Measurements from ENCODE around the gene CCDC106. TPM values are rescaled to one million over a fixed set of nuclear protein-coding genes. Genes with fewer than 3 reads are reported as not detected.

Gene CCDC106
- total and polyA plus RNA-seq, 2 of the 4 experiments (the other 2 are of a cell fraction): 2.3 to 13.6 TPM

- ATAC-seq (ENCODE audit: low read depth) (no peak), DNase-seq (no peak)
- no peak overlapping the region for H2BK5ac ChIP-seq (ENCODE audit: low read depth, low read length, poor library complexity, severe bottlenecking)
- H4K8ac ChIP-seq (ENCODE audit: low read depth in 2 of 2, low read length in 2 of 2): no peak overlapping the region
- no peak overlapping the region for H3K4me2 ChIP-seq (ENCODE audit: low read depth, low read length)
- POLR2A ChIA-PET (ENCODE audit: unreplicated experiment): no interaction called here
- no peak overlapping the region for H4K91ac ChIP-seq (ENCODE audit: insufficient read depth, low read depth, low read length)
- H3K79me1 ChIP-seq (ENCODE audit: low read depth in 1 of 2, low read length in 2 of 2): peaks cover 22 to 57% of the 10 kb centered on the region in 2 experiments
- no peak overlapping the region for H3K56ac ChIP-seq (ENCODE audit: extremely low read depth, insufficient read depth, low read length)
- TF ChIP-seq SMC3 (IDR thresholded peaks at IDR 0.05; ENCODE audit: low read depth, low read length): no peak
- no peak for TF ChIP-seq MAZ (IDR thresholded peaks at IDR 0.05; ENCODE audit: borderline replicate concordance, low read depth, low read length)
- TF ChIP-seq NFE2L2 (IDR thresholded peaks at IDR 0.05; ENCODE audit: low read depth, low read length): no peak
- TF ChIP-seq CHD1 (IDR thresholded peaks at IDR 0.05; ENCODE audit: low read depth, low read length): no peak
- TF ChIP-seq USF2 (IDR thresholded peaks at IDR 0.05; ENCODE audit: low read depth, low read length): no peak
- TF ChIP-seq CTCF (conservative IDR thresholded peaks at IDR 0.05; ENCODE audit: low read depth, low read length): no peak
- no peak for TF ChIP-seq RAD21 (IDR thresholded peaks at IDR 0.05; ENCODE audit: low read length)
- no peak overlapping the region for H2BK120ac ChIP-seq (ENCODE audit: low read depth, low read length)
- no peak overlapping the region for H4K5ac ChIP-seq (ENCODE audit: low read depth, low read length)
- intact Hi-C loops (cut with micrococcal nuclease) (no loop called here), in situ Hi-C loops (cut with MboI; ENCODE audit: low sequenced_read_pairs) (loop anchor here (25.0 kb wide), 2 partner anchors 1209 to 1534 kb away; partner anchors contain the start of genes CDC42EP5, CNOT3 and LENG9), dilution Hi-C loops (cut with HindIII; ENCODE audit: low sequenced_read_pairs, unreplicated experiment) (no loop called here)
- no peak overlapping the region for H2AK5ac ChIP-seq (ENCODE audit: low read depth, low read length)
- 0 out of 2 replicates have a peak, but pooled peaks cover 2% of the 10 kb centered on the region for H3K4me1 ChIP-seq (ENCODE audit: control insufficient read depth, insufficient read depth, low read length)
- H3K23ac ChIP-seq (ENCODE audit: low read depth, low read length): no peak overlapping the region
- no peak overlapping the region for H2AFZ ChIP-seq (replicated peaks; ENCODE audit: low read length, poor library complexity)
- peaks cover 71% of the 10 kb centered on the region for H4K20me1 ChIP-seq (ENCODE audit: insufficient read depth, low read length)
- no peak overlapping the region for H2BK20ac ChIP-seq (ENCODE audit: low read depth, low read length)
- CTCF ChIA-PET: interaction anchor here (1.1 kb wide), 2 partner anchors 14 to 17 kb away, joined by 3 to 5 read pairs; no protein-coding TSS in a partner anchor
- H3K36me3 ChIP-seq (ENCODE audit: control insufficient read depth, insufficient read depth, low read length): peaks cover 50% of the 10 kb centered on the region
- H3K4me3 ChIP-seq (ENCODE audit: insufficient read depth, low read depth, low read length): no peak overlapping the region
- H3K9me3 ChIP-seq (ENCODE audit: control insufficient read depth, insufficient read depth, low read length): no peaks in the 10 kb centered on the region
- H3K27me3 ChIP-seq (ENCODE audit: control insufficient read depth, insufficient read depth, low read length): no peaks in the 10 kb centered on the region
- H3K4ac ChIP-seq (ENCODE audit: low read depth, low read length): no peak overlapping the region
- WGBS, 2 experiments (ENCODE audit: extremely low coverage in 2 of 2, insufficient read length in 1 of 2): 74% methylated on average over 2 of the region's 2 CpGs; no CpG with 5 or more reads in 1 of the 2 experiments
- H3K14ac ChIP-seq (replicated peaks; ENCODE audit: low read depth, low read length): no peak overlapping the region
- H2BK15ac ChIP-seq (ENCODE audit: low read depth, low read length): no peak overlapping the region
- no peak overlapping the region for H3K9ac ChIP-seq (ENCODE audit: low read depth, low read length)
- H3K18ac ChIP-seq (ENCODE audit: low read depth, low read length): no peak overlapping the region
- no peaks in the 10 kb centered on the region for H3K9me1 ChIP-seq (ENCODE audit: insufficient read depth, low read length)
- BruUV-seq (replicated peaks): no TSS peak
- H3K27ac ChIP-seq (ENCODE audit: insufficient read depth, low read length): no peak overlapping the region
- no peak overlapping the region for H2AK9ac ChIP-seq (replicated peaks; ENCODE audit: low read depth, low read length, poor library complexity)
Measured at GRCh38 chr19:55671054-55671378, 23.0 kb downstream of the CCDC106 start.

Data from IMR-90 (cell line).